ENCODE results near the gene TENM4. TPM values are rescaled to one million over a fixed set of nuclear protein-coding genes. Genes with fewer than 3 reads are reported as not detected.

TENM4 gene
- polyA plus RNA-seq, 1 donor from 2014 or later = 16.8 TPM

GRCh38 chr11:78657441-78657840 lies 783.4 kb downstream of the TENM4 start:
- no peak overlapping the region for H3K9ac ChIP-seq (ENCODE audit: low read length)
- no peaks in the 10 kb centered on the region for H3K9me2 ChIP-seq (ENCODE audit: insufficient read depth, low read length)
- no peak overlapping the region for H3K4me2 ChIP-seq (ENCODE audit: low read length)
- no peaks in the 10 kb centered on the region for H4K20me1 ChIP-seq (ENCODE audit: insufficient read depth)
- no peaks in the 10 kb centered on the region for H3K79me2 ChIP-seq (replicated peaks; ENCODE audit: insufficient read depth, low read length)
- H2AFZ ChIP-seq (ENCODE audit: low read depth, low read length) = no peak overlapping the region
- H3K36me3 ChIP-seq (ENCODE audit: insufficient read depth, low read length) = peaks cover 8% of the 10 kb centered on the region
- H3K4me3 ChIP-seq (ENCODE audit: low read length) = no peak overlapping the region
- H3K27ac ChIP-seq (ENCODE audit: low read length) = no peak overlapping the region
- H3F3A ChIP-seq (ENCODE audit: insufficient read depth, low read length, poor library complexity, severe bottlenecking) = no peaks in the 10 kb centered on the region
- H3K27me3 ChIP-seq (ENCODE audit: insufficient read depth, low read depth, low read length) = no peaks in the 10 kb centered on the region
- TF ChIP-seq EP300 (conservative IDR thresholded peaks at IDR 0.05; ENCODE audit: poor library complexity, severe bottlenecking) (no peak), MXI1 (conservative IDR thresholded peaks at IDR 0.05; ENCODE audit: poor library complexity, severe bottlenecking) (no peak), RAD21 (conservative IDR thresholded peaks at IDR 0.05) (no peak)
- no peaks in the 10 kb centered on the region for H3K9me3 ChIP-seq (ENCODE audit: low read length)

- H3F3A ChIP-seq (ENCODE audit: insufficient read depth, low read length, poor library complexity, severe bottlenecking) = no peaks in the 10 kb centered on the region
- no peak overlapping the region for H3K9ac ChIP-seq (ENCODE audit: low read length)
- H3K9me2 ChIP-seq (ENCODE audit: insufficient read depth, low read length) = no peaks in the 10 kb centered on the region
- H3K9me3 ChIP-seq (ENCODE audit: low read length) = no peaks in the 10 kb centered on the region
- no peaks in the 10 kb centered on the region for H4K20me1 ChIP-seq (ENCODE audit: insufficient read depth)
- no peak for TF ChIP-seq REST (IDR thresholded peaks at IDR 0.05; ENCODE audit: borderline replicate concordance)
- no peak for TF ChIP-seq SMC3 (conservative IDR thresholded peaks at IDR 0.05; ENCODE audit: poor library complexity)
- TF ChIP-seq POLR2AphosphoS5 (IDR thresholded peaks at IDR 0.05) = no peak
- TF ChIP-seq TAF1 (IDR thresholded peaks at IDR 0.05; ENCODE audit: low read depth) = no peak
- no peak for TF ChIP-seq EP300 (conservative IDR thresholded peaks at IDR 0.05; ENCODE audit: poor library complexity, severe bottlenecking)
- no peak for TF ChIP-seq MXI1 (conservative IDR thresholded peaks at IDR 0.05; ENCODE audit: poor library complexity, severe bottlenecking)
- no peak for TF ChIP-seq RAD21 (conservative IDR thresholded peaks at IDR 0.05)
- TF ChIP-seq EZH2 (IDR thresholded peaks at IDR 0.05; ENCODE audit: borderline replicate concordance, insufficient read depth, low read length, poor library complexity, severe bottlenecking) = no peak
- TF ChIP-seq CTCF (IDR thresholded peaks at IDR 0.05; ENCODE audit: poor library complexity, severe bottlenecking) = no peak
- H3K36me3 ChIP-seq (ENCODE audit: insufficient read depth, low read length) = peaks cover 8% of the 10 kb centered on the region
- no peak overlapping the region for H2AFZ ChIP-seq (ENCODE audit: low read depth, low read length)
- no peak overlapping the region for H3K27ac ChIP-seq (ENCODE audit: low read length)
- no peak overlapping the region for H3K4me2 ChIP-seq (ENCODE audit: low read length)
- no peak overlapping the region for H3K4me3 ChIP-seq (ENCODE audit: low read length)
- no peaks in the 10 kb centered on the region for H3K79me2 ChIP-seq (replicated peaks; ENCODE audit: insufficient read depth, low read length)
- H3K27me3 ChIP-seq (ENCODE audit: insufficient read depth, low read depth, low read length) = no peaks in the 10 kb centered on the region
Observed at GRCh38 chr11:78656984-78657383, 783.8 kb downstream of the TENM4 start.

GRCh38 chr11:78656327-78656726 lies 784.5 kb downstream of the TENM4 start:
- no peak overlapping the region for H3K27ac ChIP-seq (ENCODE audit: low read length)
- no peak overlapping the region for H3K4me2 ChIP-seq (ENCODE audit: low read length)
- TF ChIP-seq RAD21 (conservative IDR thresholded peaks at IDR 0.05) = no peak
- no peak for TF ChIP-seq TAF1 (IDR thresholded peaks at IDR 0.05; ENCODE audit: low read depth)
- TF ChIP-seq EZH2 (IDR thresholded peaks at IDR 0.05; ENCODE audit: borderline replicate concordance, insufficient read depth, low read length, poor library complexity, severe bottlenecking) = no peak
- TF ChIP-seq REST (IDR thresholded peaks at IDR 0.05; ENCODE audit: borderline replicate concordance) = no peak
- no peak for TF ChIP-seq MXI1 (conservative IDR thresholded peaks at IDR 0.05; ENCODE audit: poor library complexity, severe bottlenecking)
- no peak for TF ChIP-seq CTCF (IDR thresholded peaks at IDR 0.05; ENCODE audit: poor library complexity, severe bottlenecking)
- TF ChIP-seq EP300 (conservative IDR thresholded peaks at IDR 0.05; ENCODE audit: poor library complexity, severe bottlenecking) = no peak
- no peak for TF ChIP-seq SMC3 (conservative IDR thresholded peaks at IDR 0.05; ENCODE audit: poor library complexity)
- no peak for TF ChIP-seq POLR2AphosphoS5 (IDR thresholded peaks at IDR 0.05)
- no peaks in the 10 kb centered on the region for H3F3A ChIP-seq (ENCODE audit: insufficient read depth, low read length, poor library complexity, severe bottlenecking)
- H3K9me2 ChIP-seq (ENCODE audit: insufficient read depth, low read length) = no peaks in the 10 kb centered on the region
- H3K36me3 ChIP-seq (ENCODE audit: insufficient read depth, low read length) = peaks cover 8% of the 10 kb centered on the region
- H4K20me1 ChIP-seq (ENCODE audit: insufficient read depth) = no peaks in the 10 kb centered on the region
- no peak overlapping the region for H3K4me3 ChIP-seq (ENCODE audit: low read length)
- H3K9me3 ChIP-seq (ENCODE audit: low read length) = no peaks in the 10 kb centered on the region
- H2AFZ ChIP-seq (ENCODE audit: low read depth, low read length) = no peak overlapping the region
- H3K9ac ChIP-seq (ENCODE audit: low read length) = no peak overlapping the region
- no peaks in the 10 kb centered on the region for H3K27me3 ChIP-seq (ENCODE audit: insufficient read depth, low read depth, low read length)
- no peaks in the 10 kb centered on the region for H3K79me2 ChIP-seq (replicated peaks; ENCODE audit: insufficient read depth, low read length)
